HFFc6 (cell line): ENCODE results near the gene CRLF1. TPM values are rescaled to one million over a fixed set of nuclear protein-coding genes. Genes with fewer than 3 reads are reported as not detected.

Experiments used
- DNase-seq: peaks from one replicate; pipeline ENCODE4 v3.0.0-alpha.2; 2018
- H3K27ac Mint-ChIP-seq: 2 replicates; pipeline ENCODE4 v1.8.0; 2020; ENCODE audit warnings: mild to moderate bottlenecking, mixed read lengths
- H3K27me3 Mint-ChIP-seq: 2 replicates; pipeline ENCODE4 v1.8.0; 2021; ENCODE audit warnings: mild to moderate bottlenecking, moderate library complexity, mixed read lengths; ENCODE audit not compliant: insufficient read depth
- H3K36me3 Mint-ChIP-seq: 2 replicates; pipeline ENCODE4 v1.8.0; 2021; ENCODE audit warnings: low read depth, mixed read lengths
- H3K4me1 Mint-ChIP-seq: 2 replicates; pipeline ENCODE4 v1.8.0; 2020; ENCODE audit warnings: low read depth, mixed read lengths
- H3K4me3 Mint-ChIP-seq: 2 replicates; pipeline ENCODE4 v1.8.0; 2020; ENCODE audit warnings: mild to moderate bottlenecking, moderate library complexity, mixed read lengths
- H3K9me3 Mint-ChIP-seq: 2 replicates; pipeline ENCODE4 v1.8.0; 2020; ENCODE audit warnings: mild to moderate bottlenecking, mixed read lengths
- total RNA-seq, 6 experiments: library from RNA; stranded (reverse); fragmentation: NEBNext Ultra II Directional; extraction: Animal tissue kit (Norgen Biotek cat#: 25700); gene quantifications; 2 replicates in 1 of 6; 3 replicates in 5 of 6; pipeline ENCODE4 v1.2.3, GENCODE V29; 2021
- TF ChIP-seq, protein P1 (sequence below): fragments of 200-600 bp; sonication (generic); IDR thresholded peaks from 2 replicates; pipeline ENCODE4 v1.5.0; 2021; ENCODE audit warnings: antibody characterized with exemption, mild to moderate bottlenecking

Gene CRLF1
- total RNA-seq, 6 experiments from 2014 or later, result 1.6 to 4.1 (median 2.4) TPM

DNA sequence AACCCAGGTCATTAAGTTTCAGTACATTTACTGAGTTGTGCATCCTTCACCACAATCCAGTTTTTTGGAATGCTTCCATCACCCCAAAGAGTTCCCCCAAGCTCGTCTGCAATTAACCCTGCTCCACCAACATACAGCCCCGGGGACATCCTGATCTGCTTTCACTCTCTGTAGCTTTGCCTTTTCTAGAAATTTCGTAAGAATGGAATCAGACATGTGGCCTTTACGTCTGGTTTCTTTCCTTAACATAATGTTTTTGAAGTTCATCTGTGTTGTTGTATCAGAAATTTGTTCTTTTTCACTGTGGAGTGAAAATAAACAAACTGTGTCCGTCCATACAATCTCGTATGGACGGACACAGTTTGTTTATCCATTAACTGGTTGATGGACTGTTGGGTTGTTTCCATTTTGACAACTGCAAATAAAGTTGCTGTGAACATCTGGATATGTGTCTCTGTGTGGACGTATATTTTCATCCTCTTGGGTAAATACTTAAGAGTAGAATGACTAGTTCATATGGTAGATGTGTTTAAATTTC, 33.2 kb upstream of the CRLF1 start:
- TF ChIP-seq, protein P1, sequence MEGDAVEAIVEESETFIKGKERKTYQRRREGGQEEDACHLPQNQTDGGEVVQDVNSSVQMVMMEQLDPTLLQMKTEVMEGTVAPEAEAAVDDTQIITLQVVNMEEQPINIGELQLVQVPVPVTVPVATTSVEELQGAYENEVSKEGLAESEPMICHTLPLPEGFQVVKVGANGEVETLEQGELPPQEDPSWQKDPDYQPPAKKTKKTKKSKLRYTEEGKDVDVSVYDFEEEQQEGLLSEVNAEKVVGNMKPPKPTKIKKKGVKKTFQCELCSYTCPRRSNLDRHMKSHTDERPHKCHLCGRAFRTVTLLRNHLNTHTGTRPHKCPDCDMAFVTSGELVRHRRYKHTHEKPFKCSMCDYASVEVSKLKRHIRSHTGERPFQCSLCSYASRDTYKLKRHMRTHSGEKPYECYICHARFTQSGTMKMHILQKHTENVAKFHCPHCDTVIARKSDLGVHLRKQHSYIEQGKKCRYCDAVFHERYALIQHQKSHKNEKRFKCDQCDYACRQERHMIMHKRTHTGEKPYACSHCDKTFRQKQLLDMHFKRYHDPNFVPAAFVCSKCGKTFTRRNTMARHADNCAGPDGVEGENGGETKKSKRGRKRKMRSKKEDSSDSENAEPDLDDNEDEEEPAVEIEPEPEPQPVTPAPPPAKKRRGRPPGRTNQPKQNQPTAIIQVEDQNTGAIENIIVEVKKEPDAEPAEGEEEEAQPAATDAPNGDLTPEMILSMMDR, result no peak
- H3K36me3 Mint-ChIP-seq, result peaks cover 9% of the 10 kb centered on the region
- no peak for DNase-seq
- peaks cover 2% of the 10 kb centered on the region; the same call in 1 of the 2 replicates for H3K27me3 Mint-ChIP-seq
- no peak overlapping the region for H3K4me3 Mint-ChIP-seq
- peaks cover 10% of the 10 kb centered on the region for H3K9me3 Mint-ChIP-seq
- peaks cover 8% of the 10 kb centered on the region; the same call in 1 of the 2 replicates for H3K4me1 Mint-ChIP-seq
- H3K27ac Mint-ChIP-seq, result no peak overlapping the region

DNA sequence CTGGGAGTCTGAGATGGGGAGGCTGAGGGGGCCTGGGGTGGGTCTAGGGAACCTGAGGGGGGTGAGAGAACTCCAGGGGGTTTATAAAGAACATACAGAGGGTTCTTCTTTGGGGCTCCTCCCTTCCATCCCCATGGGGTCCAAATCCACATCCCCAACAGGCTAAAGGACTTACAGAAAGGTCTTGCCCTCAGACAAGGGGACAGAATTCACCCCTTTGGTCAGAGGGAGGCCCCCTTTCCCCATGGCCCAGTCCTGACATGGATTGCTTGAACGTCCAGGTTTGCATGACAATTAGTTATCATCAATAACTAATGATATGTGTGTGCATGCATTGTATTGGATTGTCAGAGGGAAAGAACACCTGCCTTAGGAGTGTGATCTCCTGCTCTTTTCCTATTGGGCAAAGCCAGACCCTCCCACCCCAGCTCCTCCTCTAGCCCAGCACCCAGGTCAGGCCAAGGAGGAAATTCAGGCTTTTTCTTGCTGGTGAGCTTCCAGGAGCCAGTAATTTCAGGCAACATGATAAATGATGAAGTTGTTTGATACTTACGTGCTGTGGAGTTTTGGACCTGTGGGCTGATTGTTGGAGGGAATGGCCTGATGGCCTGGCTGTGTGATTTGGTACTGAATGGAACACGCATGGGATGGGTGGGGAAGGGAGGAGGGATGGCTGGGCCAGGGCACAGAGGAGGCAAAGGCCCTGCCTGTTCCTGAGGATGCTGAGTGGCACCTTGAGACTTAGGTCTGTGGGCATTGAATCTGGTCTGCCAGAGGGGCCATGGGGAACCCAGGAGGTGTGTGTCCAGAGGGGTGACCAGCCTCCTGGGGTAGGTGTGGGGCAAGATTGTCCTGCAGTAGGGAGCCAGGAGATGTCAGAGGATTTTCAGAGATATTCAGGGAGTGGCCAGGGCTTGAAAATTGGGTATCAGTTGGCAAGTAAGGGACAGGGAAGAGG, 31.4 kb upstream of the CRLF1 start:
- H3K4me3 Mint-ChIP-seq, result peak overlapping the region; percentile 87
- peak overlapping the region; percentile 36; the same call in 1 of the 2 replicates for H3K27ac Mint-ChIP-seq
- no peaks in the 10 kb centered on the region for H3K36me3 Mint-ChIP-seq
- H3K9me3 Mint-ChIP-seq, result no peaks in the 10 kb centered on the region
- no peak for DNase-seq
- peaks cover 5% of the 10 kb centered on the region for H3K27me3 Mint-ChIP-seq
- peaks cover 6% of the 10 kb centered on the region; the same call in 1 of the 2 replicates for H3K4me1 Mint-ChIP-seq
- TF ChIP-seq, protein P1, result no peak

DNA sequence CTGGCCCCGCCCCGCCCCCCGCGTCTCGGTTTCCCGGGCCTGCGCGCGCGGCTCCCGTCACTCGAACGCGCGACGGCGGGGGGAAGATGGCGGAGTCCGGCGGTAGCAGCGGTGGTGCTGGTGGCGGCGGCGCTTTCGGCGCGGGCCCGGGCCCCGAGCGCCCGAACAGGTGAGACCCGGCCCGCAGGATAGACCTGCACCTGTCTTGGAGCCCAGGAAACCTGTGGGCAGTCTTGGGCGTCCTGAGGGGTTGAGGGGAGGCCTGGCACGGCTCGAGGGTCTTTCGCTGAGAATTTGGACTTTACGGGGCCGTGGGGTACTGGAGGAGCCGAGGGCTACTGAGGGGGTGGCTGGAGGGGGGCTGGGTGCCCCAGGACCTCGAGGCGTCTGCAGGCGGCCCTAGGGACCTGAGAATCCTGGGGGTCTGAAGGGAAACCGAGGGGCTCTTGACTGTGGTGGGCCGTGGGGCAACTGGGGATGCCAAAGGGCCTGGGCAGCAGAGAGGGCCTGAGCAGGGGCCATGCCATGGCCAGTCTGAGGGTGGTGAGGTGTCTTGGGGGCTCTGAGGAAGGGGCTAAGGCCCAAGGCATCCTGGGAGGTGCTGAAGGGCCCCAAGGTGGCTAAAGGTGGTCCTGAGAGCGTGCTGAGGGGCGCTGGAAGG, 30.5 kb upstream of the CRLF1 start, which contains the start of gene KLHL26:
KLHL26 (plus strand) TSS at position 60 of the 661 bp plus-strand sequence; CDS start at position 87, 27 bp downstream.
- Mint-ChIP-seq H3K4me1 (peaks cover 6% of the 10 kb centered on the region; the same call in 1 of the 2 replicates), H3K27me3 (peaks cover 5% of the 10 kb centered on the region), H3K9me3 (no peaks in the 10 kb centered on the region), H3K4me3 (peak within 1 kb of the TSS; percentile 87), H3K27ac (peak within 1 kb of the TSS; percentile 36; the same call in 1 of the 2 replicates), H3K36me3 (no peaks in the 10 kb centered on the region)
- DNase-seq, result no peak
- TF ChIP-seq, protein P1, result no peak

DNA sequence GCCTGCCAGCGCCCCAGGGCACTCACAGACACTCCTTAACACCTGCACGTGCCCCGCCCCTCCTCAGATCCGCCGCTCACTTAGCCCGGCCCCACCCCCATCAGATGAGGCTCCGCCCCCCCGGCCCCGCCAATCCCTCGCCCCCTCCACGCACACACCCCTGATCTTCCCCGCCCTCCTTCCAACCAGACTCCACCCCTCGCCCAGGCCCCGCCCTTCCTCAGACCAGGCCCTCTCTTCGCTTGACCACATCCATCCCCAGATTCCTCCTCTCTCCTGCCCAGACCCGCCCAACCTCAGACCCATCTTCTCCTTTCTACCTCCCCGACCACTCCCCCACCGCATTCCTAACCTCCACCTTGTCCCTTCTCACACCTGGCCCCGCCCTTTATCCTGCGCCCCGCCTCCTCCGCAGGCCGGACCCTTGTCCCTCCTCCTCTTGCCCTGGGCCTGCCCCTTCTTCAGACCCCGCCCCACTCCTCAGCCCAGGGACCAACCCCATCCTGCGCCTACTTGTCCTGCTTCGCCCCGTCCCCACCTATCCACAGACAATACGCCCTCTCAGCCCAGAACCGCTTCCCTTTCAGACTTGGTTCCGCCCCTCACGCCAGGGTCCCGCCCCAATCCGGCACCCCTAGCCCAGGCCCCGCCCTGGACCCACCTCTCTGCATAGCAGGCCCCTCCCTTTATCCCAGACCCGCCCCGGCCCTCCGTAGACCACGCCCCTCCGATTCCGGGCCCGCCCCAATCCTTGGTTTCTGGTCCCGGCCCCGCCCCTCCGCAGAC, 29.8 kb upstream of the CRLF1 start:
- Mint-ChIP-seq H3K27ac (peak overlapping the region; percentile 33; the same call in 1 of the 2 replicates), H3K9me3 (no peaks in the 10 kb centered on the region), H3K4me3 (peak overlapping the region; percentile 87), H3K4me1 (peaks cover 6% of the 10 kb centered on the region; the same call in 1 of the 2 replicates), H3K36me3 (no peaks in the 10 kb centered on the region), H3K27me3 (peaks cover 5% of the 10 kb centered on the region)
- peak; percentile 80 for DNase-seq
- TF ChIP-seq, protein P1, result no peak

DNA sequence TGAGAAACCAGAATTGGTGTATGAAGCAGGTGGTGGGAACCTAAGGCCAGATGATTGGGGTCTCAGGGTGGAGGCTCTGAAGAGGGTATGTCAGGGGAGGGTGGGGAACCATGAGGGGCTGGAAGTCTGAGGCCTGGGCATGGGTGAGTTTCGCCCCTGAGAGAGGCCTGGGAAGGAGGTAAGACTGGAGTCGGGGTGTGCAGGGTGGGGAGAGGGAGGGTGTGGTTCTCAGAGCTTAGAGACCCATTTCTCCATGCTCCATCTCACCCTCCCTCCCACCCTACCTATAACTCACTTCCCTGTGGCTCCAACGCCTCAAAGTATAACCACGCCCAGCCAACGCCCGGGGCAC, 29.2 kb upstream of the CRLF1 start:
- H3K27ac Mint-ChIP-seq, result no peak overlapping the region
- H3K4me1 Mint-ChIP-seq, result peaks cover 6% of the 10 kb centered on the region; the same call in 1 of the 2 replicates
- H3K27me3 Mint-ChIP-seq, result peaks cover 5% of the 10 kb centered on the region
- no peaks in the 10 kb centered on the region for H3K9me3 Mint-ChIP-seq
- TF ChIP-seq, protein P1, result no peak
- peak overlapping the region; percentile 29; the same call in 1 of the 2 replicates for H3K4me3 Mint-ChIP-seq
- DNase-seq, result no peak
- no peaks in the 10 kb centered on the region for H3K36me3 Mint-ChIP-seq
